GM21576 (cell line): ENCODE data around the gene ZNF346.
A peak's percentile ranks its signal among the peaks of the same experiment; 100 is the strongest.

Experiments used
- ATAC-seq: cut with Tn5 transposase; IDR thresholded peaks from one replicate; pipeline ENCODE4 v1.9.1; 2021; ENCODE audit warnings: mild to moderate bottlenecking, moderate library complexity; ENCODE audit not compliant: unreplicated experiment

The ZNF346 gene

GRCh38 chr5:177116631-177117373, 94.3 kb downstream of the ZNF346 start:
- no peak for ATAC-seq

- no peak for ATAC-seq
These were observed 95.0 kb downstream of the ZNF346 start for GRCh38 chr5:177117441-177118045.

DNA sequence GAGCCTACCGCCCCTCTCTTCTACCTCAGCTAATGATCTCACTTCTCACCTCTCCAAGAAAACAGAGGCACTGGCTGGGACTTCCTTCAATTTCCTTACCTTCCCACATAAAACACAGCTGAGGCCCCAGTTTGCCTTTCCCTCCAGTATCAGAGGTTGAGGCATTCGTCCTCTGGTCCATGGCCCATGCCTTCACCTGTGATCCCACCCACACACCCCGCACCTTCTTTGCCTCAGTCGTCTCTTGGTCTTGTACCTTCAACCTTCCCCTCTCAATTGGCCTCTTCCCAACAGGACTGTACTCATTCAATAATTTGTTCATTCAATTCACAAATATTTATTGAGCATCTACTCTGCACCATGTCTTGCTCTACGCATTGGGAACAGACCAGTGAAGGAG, 100.1 kb downstream of the ZNF346 start:
- ATAC-seq: no peak

GRCh38 chr5:177123789-177124485, 101.4 kb downstream of the ZNF346 start:
- peak; percentile 55 for ATAC-seq

GRCh38 chr5:177124486-177124991, 102.0 kb downstream of the ZNF346 start:
- ATAC-seq: peak; percentile 55

GRCh38 chr5:177126771-177127170, 104.3 kb downstream of the ZNF346 start:
- no peak for ATAC-seq

- no peak for ATAC-seq
These were observed 106.1 kb downstream of the ZNF346 start for GRCh38 chr5:177128551-177128981.

GRCh38 chr5:177130211-177131018, 107.9 kb downstream of the ZNF346 start:
- no peak for ATAC-seq
